ENCODE results near the gene ABCB11. TPM values are rescaled to one million over a fixed set of nuclear protein-coding genes. Genes with fewer than 3 reads are reported as not detected.
A peak's percentile ranks its signal among the peaks of the same experiment; 100 is the strongest.
"Not testable (repeated sequence)": the region's sequence is repeated elsewhere in the genome, so short reads cannot be mapped to it uniquely, and the experiment has no call there.

The ABCB11 gene
- total and polyA plus RNA-seq, 9 of the 15 experiments (the other 6 are each of a cell fraction or from before 2014, with no cell fraction given), result 0.04 to 0.51 (median 0.10) TPM; not detected in 1

GRCh38 chr2:169012191-169012792 lies 18.8 kb downstream of the ABCB11 start (continued):
- peak; percentile 94 for TF ChIP-seq MAX (CRISPR knock-in tag; IDR thresholded peaks at IDR 0.05)
- TF ChIP-seq PML (IDR thresholded peaks at IDR 0.05; ENCODE audit: low read length), result peak; percentile 96
- TF ChIP-seq ZBED1 (IDR thresholded peaks at IDR 0.05), result peak; percentile 94
- peak in 1 of 2 experiments; percentile 85; a peak in 1 of 4 replicates for TF ChIP-seq BCLAF1 (IDR thresholded peaks at IDR 0.05; ENCODE audit: borderline replicate concordance in 1 of 2, control insufficient read depth in 1 of 2, low read depth in 2 of 2, low read length in 1 of 2)
- TF ChIP-seq MAFG (tag; conservative IDR thresholded peaks at IDR 0.05), result peak; percentile 87
- TF ChIP-seq MITF (IDR thresholded peaks at IDR 0.05), result peak; percentile 64; the same call in 1 of the 2 replicates
- TF ChIP-seq MXI1 (IDR thresholded peaks at IDR 0.05; ENCODE audit: low read depth, low read length), result peak; percentile 83
- peak; percentile 95 for TF ChIP-seq LCOR (CRISPR knock-in tag; IDR thresholded peaks at IDR 0.05)
- TF ChIP-seq ETV6 (IDR thresholded peaks at IDR 0.05; ENCODE audit: borderline replicate concordance in 1 of 2, low read depth in 2 of 2, low read length in 1 of 2), result 0 out of 4 replicates have a peak, but pooled peaks of 1 of the 2 experiments have one; percentile 25
- not testable (repeated sequence) for TF ChIP-seq ETV6 (CRISPR knock-in tag; IDR thresholded peaks at IDR 0.05; ENCODE audit: borderline replicate concordance)
- peak; percentile 75; the same call in 1 of the 2 replicates for TF ChIP-seq FOXP4 (CRISPR knock-in tag; IDR thresholded peaks at IDR 0.05; ENCODE audit: borderline replicate concordance)
- peak; percentile 98 for TF ChIP-seq TRIM24 (IDR thresholded peaks at IDR 0.05)
- 0 out of 4 replicates have a peak, but pooled peaks of 1 of the 2 experiments have one; percentile 12 for TF ChIP-seq UBTF (IDR thresholded peaks at IDR 0.05; ENCODE audit: borderline replicate concordance in 1 of 2, low read depth in 2 of 2, low read length in 2 of 2)
- peak; percentile 55 to 61; a peak in 2 of 4 replicates for TF ChIP-seq FOXK2 (conservative IDR thresholded peaks at IDR 0.05 in 1 of 2, IDR thresholded peaks at IDR 0.05 in 1 of 2; ENCODE audit: low read depth in 2 of 2)
- TF ChIP-seq HMG20A (CRISPR knock-in tag; conservative IDR thresholded peaks at IDR 0.05), result 0 out of 2 replicates have a peak, but pooled peaks have one; percentile 56
- TF ChIP-seq PHF21A (IDR thresholded peaks at IDR 0.05; ENCODE audit: borderline replicate concordance, low read depth), result peak; percentile 93
- TF ChIP-seq ZNF24 (IDR thresholded peaks at IDR 0.05), result peak; percentile 77
